Gastroesophageal sphincter (tissue), 4 donors: ENCODE measurements around the gene ARX. TPM values are rescaled to one million over a fixed set of nuclear protein-coding genes. Genes with fewer than 3 reads are reported as not detected.

Source experiments
- ATAC-seq: fragments of 150-250 bp; one replicate; pipeline ENCODE4 v1.9.1; 2016; ENCODE audit warnings: mild to moderate bottlenecking, moderate library complexity
- H3K27ac ChIP-seq, 4 donors: fragments of 200-600 bp; sonication (generic) in 3 of 4; 1 replicate in 3 of 4; 2 replicates in 1 of 4; pipeline ENCODE4 v1.5.1; 2016 to 2019
- H3K27me3 ChIP-seq: fragments of 200-600 bp; sonication (generic); one replicate; pipeline ENCODE4 v1.5.1; 2019
- H3K36me3 ChIP-seq, 2 donors: fragments of 200-600 bp; sonication (generic); one replicate each; pipeline ENCODE4 v1.5.1; 2019; ENCODE audit warnings: control low read depth in 1 of 2
- H3K4me1 ChIP-seq, 3 donors: fragments of 200-600 bp; sonication (generic); 1 replicate in 2 of 3; 2 replicates in 1 of 3; pipeline ENCODE4 v1.5.1; 2016 to 2019; ENCODE audit warnings: control low read depth in 2 of 3
- H3K4me3 ChIP-seq, 2 donors: fragments of 200-600 bp; sonication (generic); one replicate each; pipeline ENCODE4 v1.5.1; 2019; ENCODE audit warnings: mild to moderate bottlenecking in 1 of 2, moderate library complexity in 1 of 2
- H3K9me3 ChIP-seq, 3 donors: fragments of 200-600 bp; sonication (generic); one replicate each; pipeline ENCODE4 v1.5.1; 2017 to 2019; ENCODE audit warnings: control low read depth in 2 of 3
- CTCF ChIP-seq, 4 experiments: fragments of 200-600 bp in 2 of 4; fragments of 450-650 bp in 2 of 4; sonication (generic) in 1 of 4; IDR thresholded peaks; one replicate each; pipeline ENCODE4 v1.5.1; 2017 to 2019; ENCODE audit warnings: antibody characterized with exemption in 4 of 4, mild to moderate bottlenecking in 2 of 4, moderate library complexity in 2 of 4
- EP300 ChIP-seq: sonication (generic); formaldehyde crosslinking; IDR thresholded peaks from one replicate; pipeline ENCODE4 v1.6.1; 2017; ENCODE audit warnings: antibody characterized with exemption, mild to moderate bottlenecking
- POLR2A ChIP-seq, 2 donors: fragments of 450-650 bp; IDR thresholded peaks; one replicate each; pipeline ENCODE4 v1.6.1; 2017; ENCODE audit warnings: antibody characterized with exemption in 2 of 2, mild to moderate bottlenecking in 2 of 2, moderate library complexity in 1 of 2
- POLR2AphosphoS5 ChIP-seq: sonication (generic); formaldehyde crosslinking; IDR thresholded peaks from one replicate; pipeline ENCODE4 v1.6.1; 2017; ENCODE audit warnings: antibody characterized with exemption
- WGBS, 2 donors: methylation state at CpG; one replicate each; pipeline ENCODE4 v1.1.5; 2018; ENCODE audit warnings: low coverage in 1 of 2; 5-methylcytosine and 5-hydroxymethylcytosine counted together
- total RNA-seq, 4 donors: library from RNA; depleted of rRNA; stranded (reverse); fragments of >200 nt; gene quantifications; one replicate each; pipeline ENCODE4 v1.1.0, GENCODE V29; 2016

Gene ARX
- total RNA-seq, 4 donors from 2014 or later, result not detected

DNA sequence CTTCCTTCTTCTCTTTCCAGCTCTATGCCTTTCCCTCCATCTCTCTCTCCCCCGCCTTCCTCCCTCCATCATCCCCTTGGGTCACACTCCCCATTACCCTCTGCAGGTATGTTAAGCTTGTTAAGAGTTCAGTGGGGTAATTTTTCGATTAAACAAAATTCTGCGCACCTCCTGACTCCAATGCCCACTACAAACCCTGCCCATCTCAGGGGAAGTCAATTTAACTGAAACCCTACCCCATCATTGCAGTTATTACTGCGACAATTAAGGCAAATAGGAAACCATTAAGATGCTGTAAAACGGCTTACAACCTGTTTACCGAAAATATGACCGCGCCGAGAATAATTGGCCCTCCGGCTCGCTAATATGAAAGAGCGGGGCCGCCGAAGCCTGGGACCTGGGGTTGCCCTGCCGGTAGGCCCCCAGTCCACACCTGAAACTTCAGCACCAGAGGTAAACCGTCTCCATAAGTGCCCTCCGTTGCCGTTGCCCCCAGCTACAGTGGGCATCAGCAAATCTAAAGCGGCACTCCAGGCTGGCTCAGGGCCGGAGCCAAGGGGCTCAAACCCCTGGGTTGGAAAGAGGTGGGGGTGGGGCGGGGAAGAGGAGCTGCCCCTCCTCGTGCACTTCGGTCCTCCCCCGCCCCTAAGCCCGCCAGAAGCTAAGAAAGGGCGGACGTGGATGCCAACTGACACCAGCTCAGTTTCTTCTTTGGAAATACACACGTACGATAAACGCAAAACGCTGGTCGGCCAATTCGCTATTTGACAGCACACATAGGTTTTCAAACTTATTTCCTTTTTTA lies 4.8 kb downstream of the ARX start:
- Histone ChIP-seq H3K4me3 (no peak overlapping the region), H3K27me3 (peaks cover 99% of the 10 kb centered on the region), H3K36me3 (no peaks in the 10 kb centered on the region), H3K9me3 (no peaks in the 10 kb centered on the region), H3K27ac (no peak overlapping the region), H3K4me1 (peaks cover 0 to 31% (median 0%) of the 10 kb centered on the region in 3 donors)
- no peak for TF ChIP-seq POLR2AphosphoS5
- no peak for TF ChIP-seq CTCF (IDR thresholded peaks at IDR 0.05)
- TF ChIP-seq EP300, result no peak
- TF ChIP-seq POLR2A (IDR thresholded peaks at IDR 0.05), result no peak
- ATAC-seq, result no peak
- WGBS, 2 donors, result 0 to 8% methylated on average over 3 to 14 of the region's 33 CpGs

- Histone ChIP-seq H3K27me3 (peaks cover 99% of the 10 kb centered on the region), H3K4me3 (no peak overlapping the region), H3K4me1 (peaks cover 0 to 38% (median 9%) of the 10 kb centered on the region in 3 donors), H3K36me3 (no peaks in the 10 kb centered on the region), H3K9me3 (no peaks in the 10 kb centered on the region), H3K27ac (no peak overlapping the region)
- TF ChIP-seq POLR2AphosphoS5, result no peak
- no peak for TF ChIP-seq EP300
- TF ChIP-seq POLR2A (IDR thresholded peaks at IDR 0.05), result no peak
- no peak for TF ChIP-seq CTCF (IDR thresholded peaks at IDR 0.05)
- WGBS, 2 donors, result 49% methylated on average over 4 of the region's 7 CpGs; no CpG with 5 or more reads in 1 of the 2 donors
- no peak for ATAC-seq
These were observed 6.4 kb downstream of the ARX start for GRCh38 chrX:25009407-25009806.

DNA sequence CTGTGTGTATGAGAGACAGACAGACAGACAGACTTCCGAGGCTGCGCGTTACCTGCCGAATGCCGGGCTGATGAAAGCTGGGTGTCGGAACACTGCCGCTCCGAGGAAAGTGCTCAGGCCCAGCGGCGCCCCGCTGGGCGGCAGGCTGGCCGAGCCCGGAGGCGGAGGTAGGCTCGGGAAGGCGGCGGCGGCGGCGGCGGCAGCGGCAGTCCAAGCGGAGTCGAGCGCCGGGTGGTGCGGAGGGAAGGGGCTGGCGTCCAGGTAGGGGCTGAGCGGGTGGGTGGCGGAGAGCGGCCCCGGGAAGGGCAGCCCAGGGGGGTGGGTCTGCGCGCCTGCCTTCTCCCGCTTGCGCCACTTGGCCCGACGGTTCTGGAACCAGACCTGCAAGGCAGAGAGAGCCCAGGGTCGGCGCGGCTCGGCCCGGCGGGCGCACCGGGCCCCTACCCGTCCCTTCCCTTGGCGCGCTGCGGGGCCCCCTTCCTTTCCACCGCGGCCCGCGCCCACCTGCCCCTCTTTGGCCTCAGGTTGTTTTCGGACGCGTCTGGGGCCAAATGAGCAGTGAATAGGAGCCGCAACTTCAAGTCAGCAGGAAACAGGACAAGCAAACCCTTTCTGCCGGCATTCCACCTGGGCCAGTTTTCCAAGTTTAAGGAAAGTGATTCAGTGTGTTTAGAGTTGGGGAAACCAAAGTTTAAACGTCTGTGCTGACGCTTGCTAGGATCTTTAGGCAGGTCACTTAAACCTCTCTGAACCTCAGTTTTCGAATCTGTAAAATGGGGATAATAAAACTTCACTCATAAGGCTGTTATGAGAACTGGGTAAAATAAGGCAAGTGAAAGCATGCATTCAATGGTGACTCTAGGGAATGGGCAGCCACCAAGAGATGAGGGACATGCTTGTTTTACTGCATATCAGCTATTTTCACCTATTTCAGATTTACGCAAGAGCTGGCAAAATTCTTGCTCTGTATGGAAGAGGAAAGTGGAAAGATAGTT lies 8.4 kb downstream of the ARX start:
- ATAC-seq, result no peak
- Histone ChIP-seq H3K9me3 (no peaks in the 10 kb centered on the region), H3K36me3 (no peaks in the 10 kb centered on the region), H3K27me3 (peaks cover 99% of the 10 kb centered on the region), H3K4me1 (peaks cover 0 to 37% (median 9%) of the 10 kb centered on the region in 3 donors), H3K27ac (no peak overlapping the region), H3K4me3 (no peak overlapping the region)
- TF ChIP-seq CTCF (IDR thresholded peaks at IDR 0.05), result no peak
- 88% methylated on average over 1 of the region's 64 CpGs; no CpG with 5 or more reads in 1 of the 2 donors for WGBS, 2 donors

DNA sequence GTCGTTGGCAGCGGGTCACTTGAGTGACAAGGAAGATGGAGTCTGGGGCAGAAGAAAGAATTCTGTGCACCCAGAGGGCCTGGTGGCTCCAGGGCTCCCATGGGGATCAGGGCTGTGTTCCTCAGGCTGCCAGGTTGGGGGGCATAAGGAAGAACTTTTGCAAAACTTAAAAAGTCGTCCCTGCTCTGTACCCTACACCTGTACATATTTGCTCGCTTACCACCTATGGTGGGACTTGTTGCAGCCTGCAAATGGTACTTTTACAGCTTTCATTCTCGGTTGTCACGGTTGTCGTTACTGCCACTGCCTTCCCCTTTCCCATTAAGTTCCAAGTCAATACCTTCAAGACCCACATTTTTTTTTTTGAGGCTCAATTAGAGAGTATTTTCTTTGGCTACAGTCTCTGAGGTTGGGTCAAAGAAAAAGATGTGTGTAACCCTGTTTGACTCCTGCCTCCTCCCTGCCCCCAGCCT lies 9.1 kb downstream of the ARX start:
- Histone ChIP-seq H3K27me3 (peaks cover 98% of the 10 kb centered on the region), H3K4me3 (no peak overlapping the region), H3K27ac (no peak overlapping the region), H3K9me3 (no peaks in the 10 kb centered on the region), H3K36me3 (no peaks in the 10 kb centered on the region), H3K4me1 (peaks cover 0 to 41% (median 9%) of the 10 kb centered on the region in 3 donors)
- WGBS, 2 donors, result 45% methylated on average over 5 of the region's 7 CpGs; no CpG with 5 or more reads in 1 of the 2 donors
- no peak for ATAC-seq
- TF ChIP-seq EP300 (no peak), CTCF (IDR thresholded peaks at IDR 0.05) (no peak), POLR2A (IDR thresholded peaks at IDR 0.05) (no peak)
